ENCODE measurements around the gene SLC66A1. TPM values are rescaled to one million over a fixed set of nuclear protein-coding genes. Genes with fewer than 3 reads are reported as not detected.

The SLC66A1 gene
- total RNA-seq, 1 experiment from 2014 or later, result 11.6 TPM

DNA sequence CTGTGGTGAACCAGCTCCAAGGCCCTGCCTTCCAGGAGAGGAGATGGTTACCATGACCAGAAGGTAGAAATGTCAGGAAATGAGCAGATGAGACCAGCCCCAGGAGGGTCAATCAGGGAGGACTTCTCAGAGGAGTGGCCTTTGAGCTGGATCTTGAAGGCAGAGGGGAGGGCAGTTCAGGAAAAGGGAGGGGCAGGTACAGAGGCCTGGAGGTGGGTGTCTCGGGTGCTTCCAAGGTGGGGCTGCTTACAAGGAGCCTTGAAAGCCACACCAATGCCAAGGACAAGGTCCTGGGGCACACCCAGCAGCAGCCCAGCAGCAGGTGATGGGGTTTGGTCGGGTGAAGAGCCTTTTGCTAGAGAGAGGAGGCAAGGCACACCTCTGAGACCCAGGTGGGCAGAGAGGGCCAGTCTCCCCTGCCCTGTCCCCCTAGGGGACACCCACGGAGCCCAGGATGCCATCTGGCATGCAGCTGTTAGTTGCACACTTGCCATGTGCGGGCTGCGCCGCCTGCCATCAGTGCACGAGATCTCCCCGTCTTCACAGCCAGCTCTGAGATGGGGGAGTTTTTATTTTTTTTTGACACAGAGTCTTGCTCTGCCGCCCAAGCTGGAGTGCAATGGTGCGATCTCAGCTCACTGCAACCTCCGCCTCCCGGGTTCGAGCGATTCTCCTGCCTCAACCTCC is 18.5 kb downstream of the SLC66A1 start:
- Histone ChIP-seq H3K79me2 (ENCODE audit: low read length) (no peaks in the 10 kb centered on the region), H3K27me3 (ENCODE audit: low read length) (no peaks in the 10 kb centered on the region), H3K4me2 (ENCODE audit: low read depth, low read length, poor library complexity, severe bottlenecking) (no peak overlapping the region), H3K9me3 (ENCODE audit: low read length) (no peaks in the 10 kb centered on the region), H3K4me3 (ENCODE audit: low read length) (no peak overlapping the region), H3K9me2 (replicated peaks; ENCODE audit: insufficient read depth, low read length) (no peaks in the 10 kb centered on the region), H3K9ac (ENCODE audit: low read length) (no peak overlapping the region), H2AFZ (ENCODE audit: low read length) (no peak overlapping the region), H3K4me1 (ENCODE audit: low read length) (no peaks in the 10 kb centered on the region), H3K27ac (ENCODE audit: low read length) (no peak overlapping the region), H4K20me1 (ENCODE audit: insufficient read depth, low read depth, low read length) (no peaks in the 10 kb centered on the region), H3K36me3 (ENCODE audit: insufficient read depth, low read length) (no peaks in the 10 kb centered on the region)
- no peak for DNase-seq

GRCh38 chr1:19331262-19331878 is 19.2 kb downstream of the SLC66A1 start:
- no peak overlapping the region for H3K9ac ChIP-seq (ENCODE audit: low read length)
- DNase-seq, result no peak
- H3K9me3 ChIP-seq (ENCODE audit: low read length), result no peaks in the 10 kb centered on the region
- no peaks in the 10 kb centered on the region for H4K20me1 ChIP-seq (ENCODE audit: insufficient read depth, low read depth, low read length)
- no peaks in the 10 kb centered on the region for H3K79me2 ChIP-seq (ENCODE audit: low read length)
- H3K27ac ChIP-seq (ENCODE audit: low read length), result no peak overlapping the region
- H3K4me3 ChIP-seq (ENCODE audit: low read length), result no peak overlapping the region
- no peaks in the 10 kb centered on the region for H3K4me1 ChIP-seq (ENCODE audit: low read length)
- no peaks in the 10 kb centered on the region for H3K27me3 ChIP-seq (ENCODE audit: low read length)
- no peaks in the 10 kb centered on the region for H3K9me2 ChIP-seq (replicated peaks; ENCODE audit: insufficient read depth, low read length)
- H3K36me3 ChIP-seq (ENCODE audit: insufficient read depth, low read length), result no peaks in the 10 kb centered on the region
- no peak overlapping the region for H2AFZ ChIP-seq (ENCODE audit: low read length)
- H3K4me2 ChIP-seq (ENCODE audit: low read depth, low read length, poor library complexity, severe bottlenecking), result no peak overlapping the region

DNA sequence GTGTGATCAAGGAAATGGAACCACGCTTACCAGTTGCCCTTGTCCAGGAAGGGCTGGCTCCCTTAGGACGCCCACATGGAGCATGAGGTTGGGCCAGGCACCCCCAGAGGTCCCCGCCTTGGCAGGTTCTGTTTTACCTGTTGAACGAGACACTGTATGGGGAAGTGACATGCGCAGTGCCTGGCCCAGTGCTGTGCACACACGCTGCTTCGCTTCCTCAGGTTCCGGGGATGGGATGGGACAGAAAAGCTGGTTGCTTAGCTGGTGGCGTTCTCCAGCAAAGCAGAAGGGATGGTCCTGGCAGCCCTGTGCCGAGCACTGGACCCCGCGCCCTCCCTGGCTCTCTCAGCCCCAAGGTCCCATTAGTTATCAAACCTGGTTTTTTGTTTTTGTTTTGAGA is 20.7 kb downstream of the SLC66A1 start:
- DNase-seq, result no peak
- H3K4me1 ChIP-seq (ENCODE audit: low read length), result no peaks in the 10 kb centered on the region
- H3K9ac ChIP-seq (ENCODE audit: low read length), result no peak overlapping the region
- H4K20me1 ChIP-seq (ENCODE audit: insufficient read depth, low read depth, low read length), result no peaks in the 10 kb centered on the region
- H3K79me2 ChIP-seq (ENCODE audit: low read length), result no peaks in the 10 kb centered on the region
- H2AFZ ChIP-seq (ENCODE audit: low read length), result no peak overlapping the region
- H3K4me2 ChIP-seq (ENCODE audit: low read depth, low read length, poor library complexity, severe bottlenecking), result no peak overlapping the region
- no peak overlapping the region for H3K27ac ChIP-seq (ENCODE audit: low read length)
- no peaks in the 10 kb centered on the region for H3K9me3 ChIP-seq (ENCODE audit: low read length)
- no peaks in the 10 kb centered on the region for H3K36me3 ChIP-seq (ENCODE audit: insufficient read depth, low read length)
- H3K27me3 ChIP-seq (ENCODE audit: low read length), result no peaks in the 10 kb centered on the region
- H3K4me3 ChIP-seq (ENCODE audit: low read length), result no peak overlapping the region
- H3K9me2 ChIP-seq (replicated peaks; ENCODE audit: insufficient read depth, low read length), result no peaks in the 10 kb centered on the region

DNA sequence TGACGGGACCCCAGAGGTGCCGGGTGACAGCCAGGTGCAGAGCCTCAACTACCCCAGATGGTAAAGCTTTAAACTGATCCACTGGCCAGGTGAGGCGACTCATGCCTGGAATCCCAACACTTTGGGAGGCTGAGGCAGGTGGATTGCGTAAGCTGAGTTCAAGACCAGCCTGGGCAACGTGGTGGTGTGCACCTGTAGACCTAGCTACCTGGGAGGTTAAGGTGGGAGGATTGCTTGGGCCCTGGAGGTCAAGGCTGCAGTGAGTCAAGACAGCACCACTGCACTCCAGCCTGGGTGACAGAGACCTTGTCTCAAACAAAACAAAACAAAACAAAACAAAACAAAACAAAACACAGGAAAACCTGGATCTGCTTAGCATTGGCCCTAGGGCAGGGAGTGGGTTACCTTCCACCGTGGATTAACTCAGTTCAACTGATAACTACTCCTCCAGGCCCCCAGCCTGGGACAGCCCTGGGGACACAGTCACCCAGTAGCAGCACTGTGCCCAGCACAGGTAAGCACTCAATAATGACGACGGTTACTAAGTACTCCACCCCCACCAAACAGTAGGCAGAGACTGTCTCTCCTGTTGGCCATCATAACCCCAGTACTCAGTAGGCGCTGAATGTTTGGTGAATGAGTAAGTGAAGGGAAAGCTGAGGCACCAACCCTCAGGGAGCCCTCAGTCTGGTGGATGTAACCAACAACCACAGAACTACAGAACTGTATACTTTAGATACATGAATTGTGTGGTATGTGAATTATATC is 21.6 kb downstream of the SLC66A1 start:
- Histone ChIP-seq H3K4me2 (ENCODE audit: low read depth, low read length, poor library complexity, severe bottlenecking) (no peak overlapping the region), H4K20me1 (ENCODE audit: insufficient read depth, low read depth, low read length) (no peaks in the 10 kb centered on the region), H3K4me3 (ENCODE audit: low read length) (no peak overlapping the region), H3K36me3 (ENCODE audit: insufficient read depth, low read length) (no peaks in the 10 kb centered on the region), H3K9ac (ENCODE audit: low read length) (no peak overlapping the region), H3K27me3 (ENCODE audit: low read length) (no peaks in the 10 kb centered on the region), H2AFZ (ENCODE audit: low read length) (no peak overlapping the region), H3K9me2 (replicated peaks; ENCODE audit: insufficient read depth, low read length) (no peaks in the 10 kb centered on the region), H3K79me2 (ENCODE audit: low read length) (no peaks in the 10 kb centered on the region), H3K27ac (ENCODE audit: low read length) (no peak overlapping the region), H3K4me1 (ENCODE audit: low read length) (no peaks in the 10 kb centered on the region), H3K9me3 (ENCODE audit: low read length) (no peaks in the 10 kb centered on the region)
- no peak for DNase-seq

- no peak overlapping the region for H3K9ac ChIP-seq (ENCODE audit: low read length)
- H4K20me1 ChIP-seq (ENCODE audit: insufficient read depth, low read depth, low read length), result no peaks in the 10 kb centered on the region
- no peaks in the 10 kb centered on the region for H3K27me3 ChIP-seq (ENCODE audit: low read length)
- H3K36me3 ChIP-seq (ENCODE audit: insufficient read depth, low read length), result no peaks in the 10 kb centered on the region; the same call in none of the 2 replicates
- H3K9me3 ChIP-seq (ENCODE audit: low read length), result no peaks in the 10 kb centered on the region
- no peaks in the 10 kb centered on the region for H3K4me1 ChIP-seq (ENCODE audit: low read length)
- H3K79me2 ChIP-seq (ENCODE audit: low read length), result 0 out of 2 replicates have a peak, but pooled peaks cover 3% of the 10 kb centered on the region
- H3K9me2 ChIP-seq (replicated peaks; ENCODE audit: insufficient read depth, low read length), result no peaks in the 10 kb centered on the region
- H3K4me2 ChIP-seq (ENCODE audit: low read depth, low read length, poor library complexity, severe bottlenecking), result no peak overlapping the region
- H3K4me3 ChIP-seq (ENCODE audit: low read length), result no peak overlapping the region
- no peak overlapping the region for H2AFZ ChIP-seq (ENCODE audit: low read length)
- DNase-seq, result no peak
- H3K27ac ChIP-seq (ENCODE audit: low read length), result no peak overlapping the region
Measured at GRCh38 chr1:19336543-19336942, 24.4 kb downstream of the SLC66A1 start.

DNA sequence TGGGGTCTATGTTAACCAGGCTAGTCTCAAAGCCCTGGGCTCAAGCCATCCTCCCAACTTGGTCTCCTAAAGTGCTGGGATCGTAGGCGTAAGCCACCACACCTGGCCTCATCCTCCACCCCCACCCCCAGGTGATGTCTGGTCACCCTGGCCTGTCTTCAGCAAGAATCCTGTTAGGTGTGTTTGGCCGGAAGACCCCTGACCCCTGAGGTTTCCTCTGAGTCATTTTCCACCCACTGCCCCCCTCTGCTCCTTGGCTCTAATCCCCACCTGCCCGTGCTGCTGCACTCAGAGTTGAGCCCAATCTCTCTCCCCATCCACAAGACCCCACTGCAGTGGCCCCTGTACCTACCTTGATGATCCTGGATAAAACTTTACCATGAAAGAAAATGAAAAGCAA is 25.2 kb downstream of the SLC66A1 start:
- Histone ChIP-seq H3K4me3 (ENCODE audit: low read length) (no peak overlapping the region), H3K79me2 (ENCODE audit: low read length) (0 out of 2 replicates have a peak, but pooled peaks cover 3% of the 10 kb centered on the region), H3K9ac (ENCODE audit: low read length) (no peak overlapping the region), H4K20me1 (ENCODE audit: insufficient read depth, low read depth, low read length) (no peaks in the 10 kb centered on the region), H3K36me3 (ENCODE audit: insufficient read depth, low read length) (no peaks in the 10 kb centered on the region; the same call in none of the 2 replicates), H3K4me2 (ENCODE audit: low read depth, low read length, poor library complexity, severe bottlenecking) (no peak overlapping the region), H3K27me3 (ENCODE audit: low read length) (no peaks in the 10 kb centered on the region), H3K27ac (ENCODE audit: low read length) (no peak overlapping the region), H2AFZ (ENCODE audit: low read length) (no peak overlapping the region), H3K4me1 (ENCODE audit: low read length) (no peaks in the 10 kb centered on the region), H3K9me2 (replicated peaks; ENCODE audit: insufficient read depth, low read length) (no peaks in the 10 kb centered on the region), H3K9me3 (ENCODE audit: low read length) (no peaks in the 10 kb centered on the region)
- no peak for DNase-seq

DNA sequence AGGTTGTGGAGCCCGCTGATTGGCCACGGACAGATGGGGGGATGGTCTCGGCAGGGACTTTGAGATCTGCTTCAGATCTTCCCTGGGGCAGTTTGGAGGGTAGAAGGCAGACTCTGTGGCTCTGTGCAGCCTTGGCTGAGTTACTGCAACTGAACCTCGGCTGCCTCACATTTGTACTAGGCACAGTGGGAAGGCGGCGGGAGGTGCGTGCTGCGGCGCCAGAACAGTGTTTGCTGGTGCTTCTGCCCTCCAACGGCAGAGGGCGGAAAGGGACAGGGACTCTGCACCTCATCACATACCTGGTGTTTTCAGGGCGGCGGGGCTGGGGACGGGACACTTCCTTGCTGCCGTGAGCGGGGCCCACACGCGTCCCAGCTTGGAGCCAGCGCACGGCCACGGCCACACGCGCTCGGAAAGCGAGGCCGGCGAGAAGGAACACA is 26.2 kb downstream of the SLC66A1 start:
- Histone ChIP-seq H3K79me2 (ENCODE audit: low read length) (0 out of 2 replicates have a peak, but pooled peaks cover 3% of the 10 kb centered on the region), H3K4me2 (ENCODE audit: low read depth, low read length, poor library complexity, severe bottlenecking) (no peak overlapping the region), H3K4me1 (ENCODE audit: low read length) (no peaks in the 10 kb centered on the region), H3K4me3 (ENCODE audit: low read length) (no peak overlapping the region), H3K36me3 (ENCODE audit: insufficient read depth, low read length) (no peaks in the 10 kb centered on the region; the same call in none of the 2 replicates), H4K20me1 (ENCODE audit: insufficient read depth, low read depth, low read length) (no peaks in the 10 kb centered on the region), H3K27ac (ENCODE audit: low read length) (no peak overlapping the region), H3K27me3 (ENCODE audit: low read length) (no peaks in the 10 kb centered on the region), H3K9me3 (ENCODE audit: low read length) (no peaks in the 10 kb centered on the region), H3K9me2 (replicated peaks; ENCODE audit: insufficient read depth, low read length) (no peaks in the 10 kb centered on the region), H2AFZ (ENCODE audit: low read length) (no peak overlapping the region), H3K9ac (ENCODE audit: low read length) (no peak overlapping the region)
- no peak for DNase-seq

- Histone ChIP-seq H2AFZ (ENCODE audit: low read length) (no peak overlapping the region), H3K9me3 (ENCODE audit: low read length) (no peaks in the 10 kb centered on the region), H3K79me2 (ENCODE audit: low read length) (0 out of 2 replicates have a peak, but pooled peaks cover 3% of the 10 kb centered on the region), H3K9me2 (replicated peaks; ENCODE audit: insufficient read depth, low read length) (no peaks in the 10 kb centered on the region), H3K27ac (ENCODE audit: low read length) (no peak overlapping the region), H3K27me3 (ENCODE audit: low read length) (no peaks in the 10 kb centered on the region), H3K4me2 (ENCODE audit: low read depth, low read length, poor library complexity, severe bottlenecking) (no peak overlapping the region), H3K36me3 (ENCODE audit: insufficient read depth, low read length) (no peaks in the 10 kb centered on the region; the same call in none of the 2 replicates), H4K20me1 (ENCODE audit: insufficient read depth, low read depth, low read length) (no peaks in the 10 kb centered on the region), H3K4me3 (ENCODE audit: low read length) (no peak overlapping the region), H3K4me1 (ENCODE audit: low read length) (no peaks in the 10 kb centered on the region), H3K9ac (ENCODE audit: low read length) (no peak overlapping the region)
- DNase-seq, result no peak
Measured at GRCh38 chr1:19339214-19339861, 27.2 kb downstream of the SLC66A1 start.
